Right renal cortex interstitium (tissue), 3 donors: ENCODE data around the gene NES. TPM values are rescaled to one million over a fixed set of nuclear protein-coding genes. Genes with fewer than 3 reads are reported as not detected.

ENCODE experiments used
- DNase-seq, 3 donors: peaks; one replicate each; pipeline ENCODE4 v3.0.0-alpha.2; 2013; ENCODE audit warnings: low read depth in 3 of 3, low spot score in 2 of 3
- polyA plus RNA-seq, 3 donors: library from polyadenylated mRNA; unstranded; fragments of 120-200 nt; gene quantifications; one replicate each; pipeline ENCODE4 v1.2.1, GENCODE V29; 2013; ENCODE audit not compliant: insufficient read length in 3 of 3

Gene NES
- polyA plus RNA-seq, 3 donors, result 164 to 179 (median 169) TPM

DNA sequence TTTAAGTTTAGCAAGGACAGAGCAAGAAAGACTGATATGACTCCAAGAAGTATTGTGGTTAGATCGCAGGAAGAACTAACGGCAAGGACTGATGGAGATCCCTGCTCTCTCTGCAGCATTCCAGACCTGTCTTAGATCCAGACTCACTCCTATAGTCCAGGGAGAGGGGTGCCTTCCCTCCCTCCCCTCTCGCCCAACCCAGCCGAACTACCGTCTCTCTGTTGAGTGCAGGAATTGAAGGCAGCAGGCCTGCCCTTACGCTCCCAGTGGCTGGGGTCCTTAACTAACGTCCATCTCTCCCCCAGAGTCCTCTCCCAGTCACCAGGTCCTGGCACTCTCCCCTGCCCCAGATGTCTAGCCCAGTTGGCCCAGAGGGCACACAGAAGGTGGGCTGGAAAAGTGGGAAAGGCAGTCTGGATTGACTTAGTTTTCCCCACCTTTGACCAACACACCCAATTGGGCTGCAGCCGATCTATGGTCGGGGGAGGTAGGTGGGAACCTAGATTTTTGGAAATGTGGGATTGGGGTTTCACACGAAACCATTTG is 27.0 kb upstream of the NES start:
- no peak for DNase-seq

DNA sequence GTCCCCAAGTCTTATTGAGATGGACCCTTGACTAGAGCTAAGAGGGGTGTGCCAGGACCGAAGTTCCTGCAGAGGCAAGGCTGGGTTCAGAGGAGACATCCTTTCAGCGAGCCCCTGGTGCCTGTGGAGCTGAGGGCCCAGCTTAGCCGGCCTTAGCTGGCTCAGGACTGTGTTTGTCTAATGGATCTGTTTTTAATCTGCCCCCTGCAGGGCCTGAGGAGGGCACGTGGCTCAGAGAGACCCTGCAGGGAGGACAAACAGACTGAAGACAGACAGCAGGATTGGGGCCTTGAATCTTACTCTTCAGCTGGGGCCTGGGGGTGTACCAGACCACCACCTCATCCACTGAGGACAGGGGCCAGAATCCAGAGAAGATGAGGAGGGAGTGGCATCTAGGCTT is 26.5 kb upstream of the NES start:
- DNase-seq, result no peak

DNA sequence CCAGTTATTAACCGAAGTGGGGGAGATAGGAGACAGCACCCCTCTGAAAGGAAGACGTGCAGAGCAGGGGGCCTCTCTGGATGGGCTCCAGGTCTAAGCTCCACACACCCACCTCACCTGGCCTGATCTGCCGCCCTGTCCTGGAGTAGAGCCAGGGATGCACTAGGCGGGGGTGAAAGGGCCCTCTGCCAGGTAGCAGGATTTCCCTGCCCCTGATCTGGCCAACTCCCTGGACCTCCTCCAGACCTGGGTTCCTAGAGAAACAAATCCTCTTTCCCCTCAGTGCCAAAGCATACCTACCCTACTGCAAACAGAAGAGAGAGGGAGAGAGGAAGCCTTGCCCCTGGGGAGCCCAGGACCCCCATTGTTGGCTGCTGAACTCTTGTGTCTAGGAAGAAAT is 26.1 kb upstream of the NES start:
- DNase-seq, result no peak

DNA sequence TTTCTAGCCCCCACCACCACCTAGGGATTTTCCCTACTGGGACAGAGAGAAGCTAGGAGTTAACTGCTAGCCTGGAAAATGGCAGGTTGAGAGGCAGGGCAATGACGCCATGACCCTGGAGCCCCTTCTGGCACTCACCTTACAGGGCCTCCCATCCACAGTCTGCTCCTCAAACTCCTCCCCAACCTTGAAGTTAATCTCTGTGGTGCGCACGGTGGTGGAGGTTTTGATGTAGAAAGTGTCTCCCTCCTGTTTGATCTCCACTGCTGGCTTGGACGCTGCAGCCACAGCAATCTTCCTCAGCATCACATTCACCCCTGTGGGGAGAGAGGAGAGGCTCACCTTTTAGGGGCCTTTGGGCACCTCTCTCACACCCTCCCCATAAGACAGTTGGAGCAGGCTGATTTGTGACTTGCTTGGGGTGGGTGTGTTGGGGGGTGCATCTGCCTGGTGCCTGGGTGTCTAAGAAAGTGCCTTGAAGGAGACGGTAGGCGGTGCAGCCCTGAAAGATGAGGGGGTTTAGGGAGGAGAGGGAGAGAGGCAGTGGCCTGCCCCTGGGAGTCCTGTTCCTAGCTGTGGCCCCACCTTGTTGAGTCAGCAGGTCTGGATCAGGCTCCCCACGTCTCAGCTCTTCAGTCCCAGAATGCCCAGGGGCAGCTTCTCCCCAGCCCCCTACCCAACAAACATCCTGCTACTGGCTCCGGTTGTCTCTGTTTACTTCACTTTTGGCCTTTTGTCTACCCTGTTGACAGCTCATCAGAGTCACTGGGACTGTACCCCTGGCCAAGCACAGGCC is 23.7 kb upstream of the NES start:
- DNase-seq, result no peak

DNA sequence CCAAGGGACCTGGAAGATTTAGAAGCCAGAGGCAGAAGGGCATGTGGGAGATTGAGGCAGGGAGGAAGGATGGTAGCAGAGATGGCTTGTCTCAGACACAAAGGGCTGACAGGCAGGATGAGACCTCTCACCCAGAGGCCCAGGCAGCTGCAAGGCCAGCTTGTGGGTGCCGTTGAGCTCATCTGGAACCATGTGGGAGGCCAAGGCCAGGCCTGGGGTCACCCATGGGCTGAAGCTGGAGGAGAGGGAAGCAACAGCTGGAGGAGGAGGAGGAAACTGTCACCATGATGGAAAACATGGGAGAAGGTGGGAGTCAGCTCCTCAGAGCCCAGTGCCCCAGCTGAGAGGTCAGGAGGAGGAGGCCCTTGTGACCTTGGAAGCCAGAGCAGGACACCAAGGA is 21.8 kb upstream of the NES start:
- no peak for DNase-seq

DNA sequence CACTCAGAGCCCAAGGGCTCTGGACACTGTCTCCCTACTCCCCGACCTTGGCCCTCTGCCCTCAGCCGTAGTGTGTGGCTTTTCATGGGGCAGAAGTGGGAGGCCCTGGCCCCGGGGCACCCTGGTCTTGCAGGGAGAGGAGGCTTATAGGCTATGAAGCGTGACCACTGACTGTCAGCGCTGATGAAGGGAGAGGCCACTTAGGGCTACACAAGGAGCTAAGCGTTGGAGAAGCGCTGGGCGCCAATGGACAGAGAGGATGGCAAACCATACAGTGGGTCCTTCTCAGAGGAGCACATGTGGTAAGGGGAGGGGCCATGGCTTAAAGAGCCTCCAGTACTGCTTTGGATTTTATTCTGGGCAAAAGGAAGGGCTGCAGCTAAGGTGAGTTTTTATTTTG is 20.3 kb upstream of the NES start:
- no peak for DNase-seq

DNA sequence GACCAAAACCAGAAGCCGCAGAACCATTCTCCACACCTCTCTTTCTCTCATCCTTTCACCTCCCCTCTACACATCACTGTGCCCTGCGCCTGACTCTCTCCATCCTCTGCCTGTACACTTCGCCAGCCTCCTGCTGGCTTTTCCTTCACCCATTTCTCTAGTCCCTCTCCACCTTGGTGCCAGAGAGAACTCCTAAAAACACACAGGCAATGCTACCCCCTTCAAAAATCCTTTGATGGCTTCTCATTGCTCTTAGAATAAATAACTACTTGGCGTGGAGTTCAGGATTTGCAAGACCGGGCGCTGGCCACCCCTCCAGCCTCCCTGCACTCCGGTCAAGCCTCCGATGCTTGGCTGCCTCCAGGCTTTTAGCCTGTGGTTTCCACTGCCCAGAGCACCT is 19.5 kb upstream of the NES start:
- DNase-seq, result no peak

DNA sequence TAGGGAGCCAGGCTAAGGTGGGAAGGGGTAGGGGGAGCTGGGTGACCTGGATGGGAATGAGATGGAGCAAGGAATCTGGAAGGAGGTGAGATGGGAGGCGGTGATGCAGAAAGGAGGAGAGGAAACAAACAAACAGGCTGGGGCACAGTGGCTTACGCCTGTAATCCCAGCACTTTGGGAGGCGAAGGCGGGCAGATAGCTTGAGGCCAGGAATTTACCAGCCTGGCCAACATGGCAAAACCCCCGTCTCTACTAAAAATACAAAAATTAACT is 17.4 kb upstream of the NES start:
- DNase-seq, result no peak

DNA sequence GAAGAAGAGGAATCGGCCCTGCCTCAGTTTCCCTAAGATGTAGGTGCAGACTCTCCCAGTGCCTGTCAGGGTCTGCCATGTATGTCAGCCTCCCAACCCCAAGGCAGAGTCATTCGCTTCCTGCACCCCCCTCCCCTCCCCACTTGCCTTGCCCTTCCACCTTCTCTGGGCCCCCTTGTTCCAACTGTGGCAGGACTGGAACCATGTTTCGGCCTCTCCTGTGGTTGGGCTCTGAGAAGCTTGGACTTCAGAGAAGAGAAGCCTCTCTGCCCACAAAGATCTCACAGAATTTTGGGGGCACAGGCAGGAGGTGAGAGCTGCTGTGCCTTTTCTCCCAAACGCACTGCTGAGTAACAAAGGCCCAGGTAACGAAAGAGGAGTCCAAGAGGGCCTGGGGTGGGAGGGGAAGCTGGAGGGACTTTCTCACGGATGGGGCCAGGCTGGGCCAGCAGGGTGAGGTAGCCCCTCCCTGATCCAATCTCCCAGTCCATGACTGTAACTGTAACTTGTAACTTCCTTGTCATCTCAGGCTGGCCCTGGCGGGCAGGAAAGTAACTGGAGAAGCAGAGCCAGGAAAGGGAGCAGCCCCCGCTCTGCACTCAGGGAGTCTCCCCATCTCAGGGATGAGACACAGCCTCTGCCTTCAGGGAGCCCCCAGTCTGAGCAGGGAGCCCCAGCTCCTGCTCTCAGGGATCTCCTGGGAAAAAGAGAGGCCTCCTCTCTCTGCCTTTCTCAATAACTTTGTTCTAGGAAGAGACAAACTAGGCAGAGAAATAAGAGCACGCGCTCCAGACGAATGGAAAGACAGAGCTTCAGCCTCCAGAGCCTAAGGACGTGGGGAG is 16.9 kb upstream of the NES start:
- no peak for DNase-seq

DNA sequence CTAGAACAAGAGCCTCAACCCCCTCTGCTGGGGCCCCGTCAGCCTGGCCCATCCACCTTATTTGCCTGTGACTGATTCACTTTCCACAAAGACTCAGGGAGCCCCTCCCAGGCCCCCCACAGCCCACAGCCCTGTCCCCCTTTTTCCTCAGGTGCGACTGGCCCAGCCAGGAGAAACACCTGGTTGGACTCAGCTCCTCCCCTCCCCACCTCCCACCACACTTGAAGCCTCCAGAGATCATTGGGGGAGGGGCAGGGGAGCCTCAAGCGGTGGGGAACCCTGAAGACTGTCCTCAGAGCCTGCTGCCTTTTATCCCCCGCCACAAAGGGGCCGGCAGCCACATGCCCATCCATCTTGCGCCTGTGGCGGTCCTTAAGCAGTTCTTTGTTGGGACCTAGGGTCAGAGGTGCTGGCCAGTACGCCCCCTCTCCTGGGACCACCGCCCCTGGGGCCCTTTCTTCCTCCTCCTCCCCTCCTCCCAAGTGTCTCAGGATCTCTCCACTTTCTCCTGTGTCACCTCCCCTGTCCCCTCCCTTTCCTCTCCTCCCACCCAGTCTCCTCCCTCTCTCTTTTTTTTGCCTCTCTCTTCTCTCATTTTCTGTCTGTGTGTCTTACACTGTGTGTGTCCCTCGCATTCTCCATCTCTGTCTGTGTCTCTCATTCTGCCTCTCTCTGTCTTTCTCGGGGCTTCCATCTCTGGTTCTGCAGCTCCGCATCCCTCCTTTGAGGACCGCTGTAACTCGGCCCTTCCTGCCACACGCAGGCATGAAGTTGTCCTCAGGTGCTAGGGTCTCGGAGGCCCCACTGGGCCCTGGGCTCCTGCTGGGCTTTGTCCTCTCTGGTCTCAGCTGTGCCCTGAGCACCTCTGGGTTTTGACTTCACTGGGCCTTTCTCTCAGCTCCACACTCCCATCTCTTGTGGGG is 16.0 kb upstream of the NES start:
- DNase-seq, result no peak

DNA sequence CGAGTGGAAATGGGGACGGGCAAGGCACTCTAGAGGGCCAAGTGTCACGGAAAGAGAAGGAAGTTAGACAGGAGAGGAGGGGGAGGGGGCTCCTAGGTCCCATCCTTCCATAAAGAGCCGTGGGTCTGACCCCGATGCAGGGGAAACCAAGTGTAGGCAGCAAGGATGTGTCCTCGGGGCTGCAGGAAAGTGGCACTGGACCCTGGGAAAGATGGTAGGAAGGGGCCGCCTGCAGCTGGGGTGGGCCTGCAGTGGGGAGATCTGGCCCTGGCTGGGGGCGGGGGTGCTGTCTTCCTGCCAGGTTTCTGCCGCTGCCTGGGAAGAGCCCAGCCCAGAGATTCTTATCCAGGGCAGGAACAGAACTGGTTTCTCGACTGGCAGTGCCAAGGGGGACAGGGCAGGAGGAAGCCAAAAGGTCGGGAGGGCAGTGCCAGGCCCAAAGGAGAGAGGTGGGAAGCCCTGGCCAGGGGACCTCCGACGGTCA is 15.3 kb upstream of the NES start:
- no peak for DNase-seq

DNA sequence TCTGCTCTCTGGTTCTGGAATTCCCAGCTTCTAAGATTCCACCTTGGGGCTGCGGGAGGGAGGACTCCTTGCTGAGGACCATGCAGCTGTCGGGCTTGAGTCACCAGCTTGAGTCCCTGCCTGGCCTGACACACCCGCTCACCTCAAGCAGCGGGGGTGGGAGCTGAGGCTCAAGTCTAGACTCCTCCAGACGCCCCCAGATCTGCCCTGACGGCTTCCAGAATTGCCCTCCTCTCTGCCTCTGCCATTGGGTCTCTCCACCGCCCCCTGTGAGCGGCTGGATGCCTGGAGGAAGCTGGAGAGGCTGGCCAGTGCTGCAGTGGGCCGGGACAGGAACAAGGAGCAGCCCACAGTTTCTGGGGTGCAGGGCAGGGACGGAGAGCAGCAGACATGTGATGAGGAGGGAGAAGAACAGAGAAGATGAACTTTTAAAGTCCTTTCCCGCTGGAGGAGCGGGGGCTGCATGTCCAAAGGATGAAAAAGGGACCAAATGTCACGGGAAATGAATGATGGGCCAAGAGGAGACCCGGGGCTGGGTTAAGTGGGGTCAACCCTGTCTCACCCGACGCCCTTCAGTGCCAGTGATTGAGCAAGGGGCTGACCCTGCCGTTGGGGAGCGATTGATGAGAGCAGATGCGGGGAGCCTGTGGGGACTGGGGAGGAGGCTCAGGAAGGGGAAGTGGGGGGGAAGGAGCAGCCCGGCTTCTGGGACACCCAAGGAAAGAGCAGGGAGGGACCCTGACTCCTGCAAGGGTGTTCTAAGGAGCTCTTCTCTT is 14.6 kb upstream of the NES start:
- DNase-seq, result no peak

DNA sequence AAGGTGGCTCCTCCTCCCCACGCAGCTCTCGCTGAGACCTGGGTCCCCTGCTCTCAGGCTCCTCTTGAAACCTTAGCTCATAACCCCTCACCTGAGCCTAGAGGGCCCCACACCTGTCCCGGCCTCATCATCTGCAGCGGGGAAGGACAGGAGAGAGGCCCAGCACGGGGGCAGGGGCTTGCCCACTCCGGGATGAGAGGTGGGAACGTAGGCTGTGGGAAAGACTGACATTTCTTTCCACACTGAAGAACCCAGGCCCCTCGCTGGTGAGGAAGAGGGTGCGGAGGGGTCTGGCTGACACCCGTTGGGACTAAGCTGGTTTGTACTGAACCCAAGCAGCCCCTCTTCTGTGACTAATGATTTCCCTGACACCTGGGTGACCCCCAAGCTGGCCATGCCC is 14.0 kb upstream of the NES start:
- no peak for DNase-seq

DNA sequence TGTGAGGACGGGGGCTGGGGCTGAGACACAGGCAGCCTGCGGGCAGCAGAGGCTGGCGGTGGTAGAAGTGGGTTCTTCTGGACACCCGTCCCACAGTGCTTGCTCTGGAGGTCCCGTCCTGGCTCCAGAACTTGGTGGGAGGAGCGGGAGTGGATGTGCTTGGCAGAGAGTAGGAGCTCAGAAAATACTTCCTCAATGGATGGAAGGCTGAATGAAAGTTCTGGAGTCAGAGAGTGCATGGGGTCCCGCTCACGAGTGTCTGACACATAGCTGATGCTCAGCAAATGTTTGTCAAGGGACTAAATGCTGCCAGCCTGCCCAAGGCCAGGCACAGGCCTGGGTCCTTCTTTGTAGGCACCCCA is 13.4 kb upstream of the NES start:
- no peak for DNase-seq

DNA sequence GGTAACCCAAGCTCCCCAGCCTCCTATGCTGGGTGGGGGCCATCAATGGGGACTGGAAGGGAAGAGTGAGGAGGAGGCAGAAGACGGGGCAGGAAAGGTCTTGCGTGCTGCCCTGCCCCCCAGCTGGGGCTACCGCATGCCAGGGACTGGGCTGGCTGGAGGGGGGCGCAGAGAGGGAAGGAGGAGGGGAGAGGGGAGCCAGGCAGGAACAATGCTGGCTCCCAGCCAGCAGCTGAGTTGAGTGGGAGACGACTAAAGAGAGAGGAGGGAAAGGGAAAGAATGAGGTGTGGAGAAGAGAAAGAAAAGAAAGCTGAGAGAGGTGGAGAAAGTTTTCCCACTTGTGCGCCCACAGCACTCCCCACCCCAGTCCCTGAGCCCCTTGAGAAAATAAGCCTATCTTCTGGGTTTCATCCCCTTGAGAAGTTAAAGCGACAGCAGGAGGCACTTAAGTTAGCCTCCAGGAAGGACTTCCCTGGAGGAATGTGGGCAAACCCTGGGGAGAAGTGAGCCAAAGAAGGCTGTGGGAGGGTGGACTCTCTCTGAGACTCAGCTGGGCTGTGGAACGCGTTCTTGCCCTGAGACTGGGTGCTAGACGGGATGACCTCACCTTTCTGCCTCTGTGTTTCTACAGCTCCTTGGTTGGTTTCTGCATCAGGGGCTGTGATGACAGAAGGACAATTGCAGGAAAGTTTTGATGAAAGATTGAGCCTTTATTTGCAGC is 12.9 kb upstream of the NES start:
- DNase-seq, result no peak

DNA sequence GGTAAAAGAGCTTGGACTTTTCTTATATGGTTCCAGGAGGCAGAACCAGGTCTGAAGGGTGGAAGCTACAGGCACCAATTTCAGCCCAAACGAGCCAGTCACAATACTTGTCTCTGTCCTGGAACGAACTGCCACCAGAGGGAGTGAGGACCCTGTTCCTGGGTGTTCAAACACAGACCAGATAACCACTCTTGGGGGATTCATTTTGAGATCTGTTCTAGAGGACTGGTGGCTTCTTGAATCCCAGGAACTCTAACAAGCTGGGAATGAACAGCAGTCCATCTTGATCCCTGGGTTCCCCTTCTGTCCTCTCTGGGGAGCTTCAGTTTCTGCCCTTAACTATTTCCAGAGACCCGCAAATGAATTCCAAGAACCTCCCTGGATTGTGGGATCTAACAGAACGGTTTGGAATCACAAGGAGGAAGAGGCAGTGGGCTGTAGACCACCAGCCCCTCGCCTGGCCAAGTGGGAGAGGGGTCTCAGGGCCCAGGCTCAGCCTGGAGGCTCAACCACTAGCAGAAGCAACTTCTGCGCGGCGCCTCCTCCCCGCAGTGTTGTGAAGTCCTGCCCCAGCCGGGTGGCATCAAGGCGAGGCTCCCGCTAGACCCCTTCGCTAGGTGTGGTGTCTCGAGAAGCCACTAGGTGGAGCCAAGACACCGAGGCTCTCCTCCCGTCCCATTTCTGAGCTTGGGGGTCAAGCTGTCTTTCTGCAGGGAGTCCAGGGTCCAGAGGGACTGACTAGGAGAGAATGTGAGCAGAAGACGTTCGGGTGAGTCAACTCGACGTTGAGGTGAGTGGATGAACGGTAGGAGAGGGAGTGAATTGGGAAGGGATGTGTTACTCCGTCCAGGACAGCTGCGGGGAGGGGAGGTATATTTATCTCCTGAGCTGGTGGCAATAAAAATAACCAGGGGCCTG is 12.1 kb upstream of the NES start:
- peak in 2 of 3 donors; percentile 79 to 85 for DNase-seq

DNA sequence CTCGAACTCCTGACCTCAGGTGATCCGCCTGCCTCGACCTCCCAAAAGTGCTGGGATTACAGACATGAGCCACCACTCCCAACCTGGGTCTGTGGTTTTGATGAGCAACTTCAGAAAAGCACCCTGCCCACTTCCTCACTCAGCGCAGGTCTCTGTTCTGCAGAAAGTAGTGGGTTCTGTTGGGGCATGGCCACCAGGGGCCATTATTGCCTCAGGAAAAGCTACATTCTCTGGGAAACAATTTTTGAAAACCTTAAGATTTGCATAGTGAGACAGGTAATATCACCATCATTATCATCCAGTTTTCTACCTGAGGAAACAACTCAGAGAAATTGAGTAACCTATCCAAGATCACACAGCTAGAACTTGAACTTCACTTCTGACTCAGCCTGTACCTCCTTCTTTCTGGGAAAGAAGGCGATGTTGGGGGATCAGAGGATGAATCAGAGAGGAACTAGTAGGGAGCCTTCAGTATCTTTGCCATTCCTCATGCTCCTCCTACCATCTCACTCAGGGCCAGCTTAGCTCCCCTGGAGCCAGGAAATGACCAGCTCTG is 7.1 kb upstream of the NES start:
- DNase-seq, result no peak
